GM12873 (cell line): Measurements from ENCODE around the gene MYBPC2.

Source experiments
- CTCF ChIP-seq: IDR thresholded peaks from 2 replicates; pipeline ENCODE4 v1.5.1; 2012; ENCODE audit warnings: low read depth, mild to moderate bottlenecking, moderate library complexity, low read length, control low read depth; ENCODE audit not compliant: insufficient read depth; ENCODE audit errors: missing control alignments

The MYBPC2 gene

GRCh38 chr19:50459638-50460037 is 26.9 kb downstream of the MYBPC2 start:
- no peak for TF ChIP-seq CTCF

DNA sequence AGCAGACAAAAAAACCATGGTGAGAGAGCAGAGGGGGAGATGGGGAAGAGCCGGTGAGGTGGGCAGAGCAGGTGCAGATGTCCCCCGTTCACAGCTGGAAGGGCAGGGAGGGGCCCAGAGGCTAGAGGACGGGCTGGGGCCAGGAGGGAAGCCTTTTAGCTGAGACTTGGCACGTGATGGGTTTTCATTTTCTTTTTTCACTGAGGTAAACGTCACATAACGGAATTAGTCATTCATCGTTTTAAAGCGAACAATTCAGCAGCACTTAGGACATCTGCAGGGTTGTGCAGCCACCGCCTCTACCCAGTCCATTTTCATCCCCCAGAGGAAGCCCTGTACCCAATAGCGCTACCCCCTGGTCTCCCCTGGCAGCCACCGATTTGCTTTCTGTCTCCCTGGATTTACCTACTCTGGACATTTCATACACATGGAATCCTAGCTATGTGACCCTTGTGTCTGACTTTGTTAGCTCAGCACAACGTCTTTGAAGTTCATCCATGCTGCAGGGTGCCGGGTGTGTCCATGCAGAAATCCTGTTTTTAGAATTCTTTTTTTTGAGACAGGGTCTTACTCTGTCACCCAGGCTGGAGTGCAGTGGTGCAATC is 27.6 kb downstream of the MYBPC2 start:
- TF ChIP-seq CTCF: peak; percentile 45

GRCh38 chr19:50461066-50461875 is 28.6 kb downstream of the MYBPC2 start:
- peak; percentile 93 for TF ChIP-seq CTCF

DNA sequence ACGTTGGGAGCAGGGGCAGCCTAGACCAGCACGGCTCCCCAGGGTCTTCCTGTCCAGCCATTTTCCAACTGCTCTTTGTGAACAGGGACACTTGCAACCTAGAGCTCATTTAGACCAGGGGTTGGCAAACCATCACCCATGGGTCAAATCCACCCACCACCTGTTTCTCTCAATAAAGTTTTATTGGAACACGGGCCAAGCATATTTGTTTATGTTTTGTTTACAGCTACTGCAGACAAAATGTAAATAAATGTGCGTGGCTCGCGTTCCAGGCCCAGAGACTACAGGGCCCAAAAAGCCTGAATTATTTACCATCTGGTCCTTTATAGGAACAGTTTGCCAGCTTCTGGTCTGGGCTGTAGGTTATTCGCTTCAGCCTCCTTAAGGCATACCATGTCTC is 30.3 kb downstream of the MYBPC2 start:
- no peak for TF ChIP-seq CTCF

DNA sequence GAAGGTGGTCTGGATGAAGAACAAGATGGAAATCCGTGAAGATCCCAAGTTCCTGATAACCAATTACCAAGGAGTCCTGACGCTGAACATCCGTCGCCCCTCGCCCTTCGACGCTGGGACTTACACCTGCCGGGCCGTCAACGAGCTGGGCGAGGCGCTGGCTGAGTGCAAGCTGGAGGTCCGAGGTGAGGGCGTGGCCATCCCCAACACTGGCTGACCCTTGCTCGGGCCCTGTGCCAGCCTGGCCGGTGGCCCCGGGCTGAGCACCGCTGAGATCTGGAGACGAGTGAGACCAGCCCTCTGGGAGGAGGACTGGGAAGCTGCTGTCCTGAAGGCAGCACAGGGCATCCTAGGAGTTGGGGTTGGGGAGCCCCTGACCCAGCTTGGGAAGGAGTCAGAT is 31.7 kb downstream of the MYBPC2 start:
- no peak for TF ChIP-seq CTCF

- TF ChIP-seq CTCF: no peak
Observed at GRCh38 chr19:50465000-50465399, 32.3 kb downstream of the MYBPC2 start.

DNA sequence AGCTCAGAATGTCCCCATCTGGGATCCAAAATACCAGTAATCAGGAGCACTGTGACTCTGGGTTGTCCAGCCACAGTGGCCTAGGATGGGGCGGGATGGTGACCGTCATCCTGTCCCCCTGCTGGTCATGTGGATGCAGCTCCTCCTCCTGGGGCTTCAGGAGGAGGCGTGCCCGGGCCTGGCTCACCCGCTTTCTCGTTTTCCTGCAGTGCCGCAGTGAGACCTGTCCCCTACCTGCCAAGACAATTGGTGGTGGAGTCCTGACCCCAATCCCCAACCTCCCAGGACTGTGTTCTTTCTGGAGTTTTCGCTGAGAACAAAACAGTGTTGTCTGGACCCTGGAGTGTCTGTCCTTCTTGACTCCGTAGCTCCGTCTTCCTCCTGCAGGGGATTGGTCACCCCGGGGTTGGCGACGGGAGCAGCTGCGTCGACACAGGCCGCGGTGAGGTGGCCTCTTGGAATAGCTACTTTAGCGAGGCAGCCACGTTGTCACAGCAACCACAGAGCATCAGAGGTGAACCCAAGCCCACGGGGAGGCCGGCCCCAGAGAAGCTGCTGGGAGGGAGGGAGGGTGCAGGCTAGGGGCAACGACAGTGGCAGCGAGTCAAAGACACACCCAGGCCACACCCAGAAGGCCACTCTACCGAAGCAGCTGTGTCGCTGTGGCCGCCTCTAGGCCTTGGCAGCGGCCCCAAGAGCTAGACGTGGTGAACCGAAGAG is 33.5 kb downstream of the MYBPC2 start:
- TF ChIP-seq CTCF: peak; percentile 20
